Measurements from ENCODE around the gene TRIO.

The TRIO gene

DNA sequence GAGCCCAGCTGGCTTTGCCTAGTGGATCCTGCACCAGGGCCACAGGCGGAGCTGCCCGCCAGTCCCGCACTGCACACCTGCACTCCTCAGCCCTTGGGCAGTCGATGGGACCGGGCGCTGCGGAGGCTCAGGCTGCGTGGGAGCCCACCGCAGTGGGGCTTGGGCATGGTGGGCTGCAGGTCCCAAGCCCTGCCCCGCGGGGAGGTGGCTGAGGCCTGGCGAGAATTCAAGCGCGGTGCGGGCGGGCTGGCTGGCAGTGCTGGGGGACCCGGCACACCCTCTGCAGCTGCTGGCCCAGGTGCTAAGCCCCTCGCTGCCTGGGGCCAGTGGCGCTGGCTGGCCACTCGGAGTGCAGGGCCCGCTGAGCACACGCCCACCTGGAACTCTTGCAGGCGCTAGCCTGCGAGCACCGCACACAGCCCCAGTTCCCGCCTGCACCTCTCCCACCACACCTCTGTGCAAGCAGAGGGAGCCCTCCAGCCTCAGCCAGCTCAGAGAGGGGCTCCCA is 312.7 kb downstream of the TRIO start:
- DNase-seq (ENCODE audit: low read depth in 2 of 2) = no peak
- H3K4me3 ChIP-seq (replicated peaks in 1 of 2; ENCODE audit: low read depth in 2 of 2, low read length in 2 of 2) = no peak overlapping the region
- TF ChIP-seq, protein P1, sequence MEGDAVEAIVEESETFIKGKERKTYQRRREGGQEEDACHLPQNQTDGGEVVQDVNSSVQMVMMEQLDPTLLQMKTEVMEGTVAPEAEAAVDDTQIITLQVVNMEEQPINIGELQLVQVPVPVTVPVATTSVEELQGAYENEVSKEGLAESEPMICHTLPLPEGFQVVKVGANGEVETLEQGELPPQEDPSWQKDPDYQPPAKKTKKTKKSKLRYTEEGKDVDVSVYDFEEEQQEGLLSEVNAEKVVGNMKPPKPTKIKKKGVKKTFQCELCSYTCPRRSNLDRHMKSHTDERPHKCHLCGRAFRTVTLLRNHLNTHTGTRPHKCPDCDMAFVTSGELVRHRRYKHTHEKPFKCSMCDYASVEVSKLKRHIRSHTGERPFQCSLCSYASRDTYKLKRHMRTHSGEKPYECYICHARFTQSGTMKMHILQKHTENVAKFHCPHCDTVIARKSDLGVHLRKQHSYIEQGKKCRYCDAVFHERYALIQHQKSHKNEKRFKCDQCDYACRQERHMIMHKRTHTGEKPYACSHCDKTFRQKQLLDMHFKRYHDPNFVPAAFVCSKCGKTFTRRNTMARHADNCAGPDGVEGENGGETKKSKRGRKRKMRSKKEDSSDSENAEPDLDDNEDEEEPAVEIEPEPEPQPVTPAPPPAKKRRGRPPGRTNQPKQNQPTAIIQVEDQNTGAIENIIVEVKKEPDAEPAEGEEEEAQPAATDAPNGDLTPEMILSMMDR (IDR thresholded peaks at IDR 0.05; ENCODE audit: low read depth, low read length) = no peak

- TF ChIP-seq, protein P1 (IDR thresholded peaks at IDR 0.05; ENCODE audit: low read depth, low read length) = no peak
- H3K4me3 ChIP-seq (replicated peaks in 1 of 2; ENCODE audit: low read depth in 2 of 2, low read length in 2 of 2) = no peak overlapping the region
- DNase-seq (ENCODE audit: low read depth in 2 of 2) = no peak
Measured at GRCh38 chr5:14457476-14457875, 314.3 kb downstream of the TRIO start.

GRCh38 chr5:14458414-14458813 is 315.3 kb downstream of the TRIO start:
- no peak for DNase-seq (ENCODE audit: low read depth in 2 of 2)
- H3K4me3 ChIP-seq (replicated peaks in 1 of 2; ENCODE audit: low read depth in 2 of 2, low read length in 2 of 2) = no peak overlapping the region
- TF ChIP-seq, protein P1 (IDR thresholded peaks at IDR 0.05; ENCODE audit: low read depth, low read length) = no peak

- DNase-seq (ENCODE audit: low read depth in 2 of 2) = no peak
- no peak overlapping the region for H3K4me3 ChIP-seq (replicated peaks in 1 of 2; ENCODE audit: low read depth in 2 of 2, low read length in 2 of 2)
- TF ChIP-seq, protein P1 (IDR thresholded peaks at IDR 0.05; ENCODE audit: low read depth, low read length) = no peak
Measured at GRCh38 chr5:14460844-14461398, 317.8 kb downstream of the TRIO start.

DNA sequence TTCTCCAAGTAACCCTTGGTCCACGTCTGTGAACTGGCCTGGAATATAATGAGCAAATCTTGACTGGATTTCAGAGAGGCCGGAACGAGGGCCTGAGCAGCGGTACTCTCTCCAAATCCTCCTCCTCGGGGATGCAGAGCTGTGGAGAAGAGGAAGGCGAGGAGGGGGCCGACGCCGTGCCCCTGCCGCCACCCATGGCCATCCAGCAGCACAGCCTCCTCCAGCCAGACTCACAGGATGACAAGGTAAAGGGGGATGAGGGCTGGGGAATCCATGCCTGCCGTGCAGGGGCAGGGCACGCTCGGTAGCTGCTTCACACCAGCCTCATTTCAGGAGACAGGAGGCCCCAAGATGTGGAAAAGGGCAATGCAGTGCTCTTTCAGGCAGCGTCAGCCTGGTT is 319.5 kb downstream of the TRIO start:
- DNase-seq (ENCODE audit: low read depth in 2 of 2) = no peak

DNA sequence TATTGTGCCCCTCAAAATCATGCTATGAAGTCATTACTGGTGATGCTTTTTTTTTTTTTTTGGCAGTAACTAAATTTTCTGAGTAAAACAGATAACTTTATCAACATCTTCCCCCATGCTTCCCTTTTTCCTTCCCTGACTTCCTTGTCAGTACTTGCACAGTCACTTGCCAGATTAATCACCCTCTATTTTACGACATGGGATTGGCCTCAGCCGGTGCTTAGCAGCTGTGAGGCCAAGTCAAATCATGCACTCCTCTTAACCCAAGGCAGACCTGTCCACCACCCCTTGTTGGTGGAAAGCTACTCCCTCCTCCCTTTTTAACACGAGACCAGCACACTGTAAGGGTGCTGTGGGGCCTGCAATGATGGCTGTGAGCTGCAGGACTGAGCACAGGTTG is 320.5 kb downstream of the TRIO start:
- H3K4me3 ChIP-seq (replicated peaks in 1 of 2; ENCODE audit: low read depth in 2 of 2, low read length in 2 of 2) = no peak overlapping the region
- DNase-seq (ENCODE audit: low read depth in 2 of 2) = peak; percentile 78 to 86
- TF ChIP-seq, protein P1 (IDR thresholded peaks at IDR 0.05; ENCODE audit: low read depth, low read length) = no peak

More for the DNA sequence above, 319.5 kb downstream of the TRIO start:
- TF ChIP-seq, protein P1 (IDR thresholded peaks at IDR 0.05; ENCODE audit: low read depth, low read length) = no peak
- no peak overlapping the region for H3K4me3 ChIP-seq (replicated peaks in 1 of 2; ENCODE audit: low read depth in 2 of 2, low read length in 2 of 2)

DNA sequence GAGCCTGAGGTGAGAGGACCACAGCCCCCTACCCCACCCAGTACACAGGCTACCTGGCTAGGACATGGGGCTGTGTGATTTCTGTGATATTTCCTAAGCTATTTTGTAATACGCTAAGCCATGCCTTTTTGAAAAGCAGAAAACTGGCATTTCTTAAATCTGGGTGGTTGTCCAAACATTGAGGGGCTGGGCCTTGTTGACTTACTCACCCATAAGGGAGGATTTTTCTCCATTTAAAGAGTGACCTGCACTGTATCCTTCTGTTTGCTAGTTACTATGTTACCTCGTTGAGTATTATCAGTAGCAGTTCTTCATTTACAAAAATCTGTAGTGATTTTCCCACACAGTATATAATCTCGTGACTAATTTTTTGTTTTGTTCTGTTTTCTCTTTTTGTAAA is 321.0 kb downstream of the TRIO start:
- peak; percentile 54 to 58 for DNase-seq (ENCODE audit: low read depth in 2 of 2)
- TF ChIP-seq, protein P1 (IDR thresholded peaks at IDR 0.05; ENCODE audit: low read depth, low read length) = no peak
- no peak overlapping the region for H3K4me3 ChIP-seq (replicated peaks in 1 of 2; ENCODE audit: low read depth in 2 of 2, low read length in 2 of 2)

Measured in cardiac fibroblast (primary cell).